Upper lobe of left lung (tissue), 4 donors: ENCODE results near the gene UBE4A.
"Not testable (repeated sequence)": the region's sequence is repeated elsewhere in the genome, so short reads cannot be mapped to it uniquely, and the experiment has no call there.

Experiments used
- EP300 ChIP-seq, 4 donors: sonication (generic); formaldehyde crosslinking; IDR thresholded peaks; one replicate each; pipeline ENCODE4 v1.5.1; 2017; ENCODE audit warnings: antibody characterized with exemption in 4 of 4, control low read depth in 2 of 4
- POLR2A ChIP-seq, 4 donors: fragments of 450-650 bp; IDR thresholded peaks; one replicate each; pipeline ENCODE4 v1.5.1; 2016 to 2017; ENCODE audit warnings: antibody characterized with exemption in 4 of 4, mild to moderate bottlenecking in 2 of 4
- POLR2AphosphoS5 ChIP-seq, 2 donors: sonication (generic); formaldehyde crosslinking; IDR thresholded peaks; one replicate each; pipeline ENCODE4 v1.5.1; 2017; ENCODE audit warnings: antibody characterized with exemption in 2 of 2
- TF ChIP-seq, protein P1 (sequence below), 6 experiments: fragments of 450-650 bp in 4 of 6; fragments of 200-600 bp in 2 of 6; sonication (generic) in 2 of 6; IDR thresholded peaks; one replicate each; pipeline ENCODE4 v1.5.1; 2016 to 2019; ENCODE audit warnings: antibody characterized with exemption in 6 of 6

DNA sequence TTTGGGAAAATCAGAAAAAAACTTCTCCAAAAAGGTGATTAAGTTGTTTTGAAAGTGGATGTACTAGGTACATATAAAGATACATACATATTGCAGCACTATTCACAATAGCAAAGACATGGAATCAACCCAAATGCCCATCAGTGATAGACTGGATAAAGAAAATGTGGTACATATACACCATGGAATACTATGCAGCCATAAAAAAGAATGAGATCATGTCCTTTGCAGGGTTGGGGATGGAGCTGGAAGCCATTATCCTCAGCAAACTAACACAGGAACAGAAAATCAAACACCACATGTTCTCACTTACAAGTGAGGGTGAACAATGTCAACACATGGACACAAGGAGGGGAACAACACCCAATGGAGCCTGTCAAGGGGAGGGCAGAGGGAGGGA is 57.5 kb downstream of the UBE4A start:
- TF ChIP-seq POLR2A, POLR2AphosphoS5, EP300 (IDR thresholded peaks at IDR 0.05): not testable (repeated sequence)
- TF ChIP-seq, protein P1, sequence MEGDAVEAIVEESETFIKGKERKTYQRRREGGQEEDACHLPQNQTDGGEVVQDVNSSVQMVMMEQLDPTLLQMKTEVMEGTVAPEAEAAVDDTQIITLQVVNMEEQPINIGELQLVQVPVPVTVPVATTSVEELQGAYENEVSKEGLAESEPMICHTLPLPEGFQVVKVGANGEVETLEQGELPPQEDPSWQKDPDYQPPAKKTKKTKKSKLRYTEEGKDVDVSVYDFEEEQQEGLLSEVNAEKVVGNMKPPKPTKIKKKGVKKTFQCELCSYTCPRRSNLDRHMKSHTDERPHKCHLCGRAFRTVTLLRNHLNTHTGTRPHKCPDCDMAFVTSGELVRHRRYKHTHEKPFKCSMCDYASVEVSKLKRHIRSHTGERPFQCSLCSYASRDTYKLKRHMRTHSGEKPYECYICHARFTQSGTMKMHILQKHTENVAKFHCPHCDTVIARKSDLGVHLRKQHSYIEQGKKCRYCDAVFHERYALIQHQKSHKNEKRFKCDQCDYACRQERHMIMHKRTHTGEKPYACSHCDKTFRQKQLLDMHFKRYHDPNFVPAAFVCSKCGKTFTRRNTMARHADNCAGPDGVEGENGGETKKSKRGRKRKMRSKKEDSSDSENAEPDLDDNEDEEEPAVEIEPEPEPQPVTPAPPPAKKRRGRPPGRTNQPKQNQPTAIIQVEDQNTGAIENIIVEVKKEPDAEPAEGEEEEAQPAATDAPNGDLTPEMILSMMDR (IDR thresholded peaks at IDR 0.05) = not testable (repeated sequence)
